Adipocyte (in vitro differentiated cells): ENCODE data around the gene CERT1.
"Not testable (repeated sequence)": the region's sequence is repeated elsewhere in the genome, so short reads cannot be mapped to it uniquely, and the experiment has no call there.

Experiments used
- DNase-seq: peaks from one replicate; pipeline ENCODE4 v3.0.0-alpha.2; 2015; ENCODE audit warnings: low read depth
- H3K27me3 ChIP-seq: replicated peaks from 2 replicates; pipeline ENCODE4 v1.7.0; 2013; ENCODE audit warnings: mild to moderate bottlenecking, low read length, moderate library complexity; ENCODE audit not compliant: control insufficient read depth, insufficient read depth
- H3K36me3 ChIP-seq: 2 replicates; pipeline ENCODE4 v1.7.0; 2013; ENCODE audit warnings: low read length, mild to moderate bottlenecking, moderate library complexity; ENCODE audit not compliant: control insufficient read depth, insufficient read depth, severe bottlenecking
- H3K4me1 ChIP-seq: 2 replicates; pipeline ENCODE4 v1.7.0; 2013; ENCODE audit warnings: mild to moderate bottlenecking, low read length, moderate library complexity; ENCODE audit not compliant: control insufficient read depth, insufficient read depth
- H3K4me3 ChIP-seq: 2 replicates; pipeline ENCODE4 v1.7.0; 2013; ENCODE audit warnings: mild to moderate bottlenecking, low read length, moderate library complexity
- H3K9ac ChIP-seq: 2 replicates; pipeline ENCODE4 v1.7.0; 2013; ENCODE audit warnings: mild to moderate bottlenecking, low read length, moderate library complexity
- H3K9me3 ChIP-seq: 2 replicates; pipeline ENCODE4 v1.7.0; 2013; ENCODE audit warnings: mild to moderate bottlenecking, low read length, moderate library complexity; ENCODE audit not compliant: control insufficient read depth

CERT1 gene

GRCh38 chr5:75511435-75512382 lies at the start of gene CERT1, which contains the start of gene POLK:
Gene CERT1 (minus strand): TSS chr5:75511629. CDS start chr5:75511207, 422 bp downstream.
Gene POLK (plus strand): TSS chr5:75511891.
- DNase-seq = peak; percentile 100
- Histone ChIP-seq H3K36me3 (no peaks in the 10 kb centered on the region), H3K9me3 (no peaks in the 10 kb centered on the region), H3K4me3 (peak within 1 kb of the TSS; percentile 96), H3K27me3 (no peaks in the 10 kb centered on the region), H3K4me1 (peaks cover 52% of the 10 kb centered on the region), H3K9ac (peak within 1 kb of the TSS; percentile 98)

- H3K4me3 ChIP-seq, DNase-seq, H3K27me3 ChIP-seq, H3K9me3 ChIP-seq, H3K9ac ChIP-seq: not testable (repeated sequence)
- Histone ChIP-seq H3K36me3 (peaks cover 26% of the 10 kb centered on the region), H3K4me1 (peaks cover 12% of the 10 kb centered on the region)
These were observed 49.2 kb upstream of the CERT1 start for GRCh38 chr5:75560655-75561054.

GRCh38 chr5:75558981-75559632 lies 47.7 kb upstream of the CERT1 start:
- Histone ChIP-seq H3K4me3 (peak overlapping the region; percentile 31), H3K9me3 (peaks cover 6% of the 10 kb centered on the region), H3K4me1 (peaks cover 12% of the 10 kb centered on the region), H3K27me3 (no peaks in the 10 kb centered on the region), H3K36me3 (peaks cover 38% of the 10 kb centered on the region), H3K9ac (peak overlapping the region; percentile 36)
- peak; percentile 22 for DNase-seq

- Histone ChIP-seq H3K4me1 (peaks cover 12% of the 10 kb centered on the region), H3K36me3 (peaks cover 47% of the 10 kb centered on the region), H3K9me3 (peaks cover 2% of the 10 kb centered on the region), H3K27me3 (no peaks in the 10 kb centered on the region), H3K4me3 (peak overlapping the region; percentile 31), H3K9ac (no peak overlapping the region)
- DNase-seq = no peak
These were observed 46.8 kb upstream of the CERT1 start for GRCh38 chr5:75558221-75558620.

GRCh38 chr5:75553358-75553757 lies 41.9 kb upstream of the CERT1 start:
- H3K27me3 ChIP-seq = no peaks in the 10 kb centered on the region
- H3K4me3 ChIP-seq = no peak overlapping the region
- peaks cover 81% of the 10 kb centered on the region for H3K36me3 ChIP-seq
- H3K9me3 ChIP-seq = no peaks in the 10 kb centered on the region
- no peak for DNase-seq
- no peak overlapping the region for H3K9ac ChIP-seq
- peaks cover 2% of the 10 kb centered on the region for H3K4me1 ChIP-seq

GRCh38 chr5:75552764-75553163 lies 41.3 kb upstream of the CERT1 start:
- peaks cover 75% of the 10 kb centered on the region for H3K36me3 ChIP-seq
- H3K27me3 ChIP-seq = no peaks in the 10 kb centered on the region
- no peak overlapping the region for H3K4me3 ChIP-seq
- DNase-seq = no peak
- H3K9ac ChIP-seq = no peak overlapping the region
- no peaks in the 10 kb centered on the region for H3K9me3 ChIP-seq
- H3K4me1 ChIP-seq = no peaks in the 10 kb centered on the region

GRCh38 chr5:75551471-75551870 lies 40.0 kb upstream of the CERT1 start:
- no peaks in the 10 kb centered on the region for H3K27me3 ChIP-seq
- H3K36me3 ChIP-seq = peaks cover 67% of the 10 kb centered on the region
- H3K9me3 ChIP-seq = no peaks in the 10 kb centered on the region
- H3K4me1 ChIP-seq = no peaks in the 10 kb centered on the region
- H3K4me3 ChIP-seq = peak overlapping the region; percentile 20
- H3K9ac ChIP-seq = no peak overlapping the region
- no peak for DNase-seq

- DNase-seq = no peak
- Histone ChIP-seq H3K4me1 (no peaks in the 10 kb centered on the region), H3K27me3 (no peaks in the 10 kb centered on the region), H3K36me3 (peaks cover 65% of the 10 kb centered on the region), H3K9ac (no peak overlapping the region), H3K4me3 (no peak overlapping the region), H3K9me3 (no peaks in the 10 kb centered on the region)
These were observed 39.2 kb upstream of the CERT1 start for GRCh38 chr5:75550597-75550996.

GRCh38 chr5:75547812-75548211 lies 36.4 kb upstream of the CERT1 start:
- Histone ChIP-seq H3K27me3 (no peaks in the 10 kb centered on the region), H3K4me1 (no peaks in the 10 kb centered on the region), H3K9me3 (no peaks in the 10 kb centered on the region), H3K9ac (no peak overlapping the region), H3K4me3 (no peak overlapping the region), H3K36me3 (peaks cover 38% of the 10 kb centered on the region)
- no peak for DNase-seq

- peaks cover 28% of the 10 kb centered on the region for H3K36me3 ChIP-seq
- DNase-seq = no peak
- no peak overlapping the region for H3K4me3 ChIP-seq
- no peak overlapping the region for H3K9ac ChIP-seq
- H3K9me3 ChIP-seq = no peaks in the 10 kb centered on the region
- H3K27me3 ChIP-seq = no peaks in the 10 kb centered on the region
- no peaks in the 10 kb centered on the region for H3K4me1 ChIP-seq
These were observed 35.4 kb upstream of the CERT1 start for GRCh38 chr5:75546830-75547229.

GRCh38 chr5:75545131-75545530 lies 33.7 kb upstream of the CERT1 start:
- Histone ChIP-seq H3K27me3 (no peaks in the 10 kb centered on the region), H3K9ac (no peak overlapping the region), H3K4me3 (no peak overlapping the region), H3K36me3 (peaks cover 20% of the 10 kb centered on the region), H3K4me1 (no peaks in the 10 kb centered on the region), H3K9me3 (no peaks in the 10 kb centered on the region)
- no peak for DNase-seq
